GM21576 (cell line): ENCODE data around the gene WDR91.
"Not testable (repeated sequence)": the region's sequence is repeated elsewhere in the genome, so short reads cannot be mapped to it uniquely, and the experiment has no call there.

Experiments used
- ATAC-seq: cut with Tn5 transposase; IDR thresholded peaks from one replicate; pipeline ENCODE4 v1.9.1; 2021; ENCODE audit warnings: mild to moderate bottlenecking, moderate library complexity; ENCODE audit not compliant: unreplicated experiment

WDR91 gene

DNA sequence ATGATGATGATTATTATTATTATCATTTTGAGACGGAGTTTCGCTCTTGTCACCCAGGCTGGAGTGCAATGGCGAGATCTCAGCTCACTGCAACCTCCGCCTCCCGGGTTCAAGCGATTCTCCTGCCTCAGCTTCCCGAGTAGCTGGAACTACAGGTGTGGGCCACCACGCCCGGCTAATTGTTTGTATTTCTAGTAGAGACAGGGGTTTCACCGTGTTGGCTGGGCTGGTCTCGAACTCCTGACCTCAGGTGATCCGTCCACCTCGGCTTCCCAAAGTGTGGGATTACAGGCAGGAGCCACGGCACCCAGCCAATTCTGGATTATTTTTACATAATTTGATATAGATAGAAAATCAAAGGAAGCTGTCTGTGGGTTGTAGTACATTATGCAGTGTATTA, 22.8 kb upstream of the WDR91 start:
- ATAC-seq, result not testable (repeated sequence)

DNA sequence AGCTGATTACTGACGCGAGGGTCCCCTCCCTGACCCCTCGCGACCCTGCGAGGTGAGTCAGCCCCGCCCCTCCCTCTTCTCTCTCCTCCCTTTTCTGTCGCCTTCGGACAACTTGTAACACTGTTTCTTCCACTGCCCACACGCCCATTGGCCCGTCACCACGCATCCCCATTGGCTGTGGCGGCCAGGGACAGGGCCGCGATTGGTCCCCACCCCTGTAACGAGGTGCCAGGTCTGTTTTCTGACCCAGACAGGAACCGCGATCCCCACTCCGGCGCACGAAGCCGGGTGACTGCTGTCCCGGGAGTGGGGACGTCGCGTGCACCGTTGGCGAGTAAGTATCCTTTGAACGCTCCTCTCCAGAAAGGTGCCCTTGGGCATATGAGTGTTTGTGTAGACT, 22.2 kb upstream of the WDR91 start, which contains the start of gene STRA8:
Gene STRA8 (plus strand): TSS at position 269 of the 400 bp plus-strand sequence. CDS start 6,687 bp downstream, outside the sequence.
- no peak for ATAC-seq

DNA sequence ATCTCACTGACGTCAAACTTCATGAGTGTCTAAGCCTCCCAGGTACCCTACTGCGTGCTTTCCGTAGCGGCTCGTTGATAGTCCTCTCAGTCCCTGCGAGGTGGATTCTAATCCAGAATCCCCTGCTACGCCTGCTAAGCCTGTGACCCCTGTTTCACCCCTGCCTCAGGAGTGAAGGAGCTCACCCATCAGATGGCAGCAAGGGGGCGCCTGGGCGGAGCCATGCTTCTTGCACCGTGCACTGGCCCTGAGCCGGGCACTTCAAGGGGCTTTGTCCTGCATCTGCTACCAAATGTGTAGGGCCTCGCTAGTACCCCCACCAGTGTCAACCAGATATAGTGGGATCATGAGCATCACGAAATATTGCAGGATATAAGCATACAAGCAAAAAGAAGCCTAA, 21.4 kb upstream of the WDR91 start:
- ATAC-seq, result no peak

DNA sequence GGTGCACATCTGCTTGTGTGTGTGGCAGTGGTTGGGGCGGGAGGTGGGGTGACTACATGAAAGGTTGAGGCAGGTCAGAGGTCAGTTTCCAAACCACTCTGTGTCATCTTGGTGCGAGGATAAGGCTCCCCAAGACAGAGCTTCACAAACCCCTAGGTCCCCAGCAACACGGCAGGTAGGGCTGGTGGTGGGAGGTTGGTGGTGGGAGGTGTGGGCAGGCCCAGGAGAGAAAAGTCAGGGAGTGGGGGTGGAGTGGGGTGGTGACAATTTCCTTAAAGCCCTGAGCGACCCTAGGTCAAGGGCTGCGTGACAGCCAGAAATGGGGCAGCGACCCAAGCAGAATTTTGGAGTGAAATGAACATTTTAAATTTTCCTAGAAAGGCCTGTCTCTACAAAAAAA, 20.8 kb upstream of the WDR91 start:
- no peak for ATAC-seq

DNA sequence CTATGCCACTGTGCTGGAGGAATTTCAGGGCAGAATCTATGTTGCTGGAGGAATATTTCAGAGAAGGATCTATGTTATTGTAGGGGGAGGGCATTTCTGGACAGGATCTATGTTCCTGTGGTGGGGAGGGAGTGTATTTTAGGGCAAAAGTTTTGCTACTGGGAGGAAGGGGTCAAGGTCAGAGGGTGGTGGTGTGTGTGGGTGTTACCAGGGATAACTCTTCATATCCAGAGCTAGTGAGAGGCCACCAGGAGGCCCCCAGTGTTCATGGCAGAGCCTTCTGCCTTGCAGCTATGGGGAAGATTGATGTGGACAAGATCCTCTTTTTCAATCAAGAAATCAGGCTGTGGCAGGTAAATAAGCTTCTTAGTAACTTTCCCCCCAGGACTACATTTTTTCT, 20.4 kb upstream of the WDR91 start:
- no peak for ATAC-seq

DNA sequence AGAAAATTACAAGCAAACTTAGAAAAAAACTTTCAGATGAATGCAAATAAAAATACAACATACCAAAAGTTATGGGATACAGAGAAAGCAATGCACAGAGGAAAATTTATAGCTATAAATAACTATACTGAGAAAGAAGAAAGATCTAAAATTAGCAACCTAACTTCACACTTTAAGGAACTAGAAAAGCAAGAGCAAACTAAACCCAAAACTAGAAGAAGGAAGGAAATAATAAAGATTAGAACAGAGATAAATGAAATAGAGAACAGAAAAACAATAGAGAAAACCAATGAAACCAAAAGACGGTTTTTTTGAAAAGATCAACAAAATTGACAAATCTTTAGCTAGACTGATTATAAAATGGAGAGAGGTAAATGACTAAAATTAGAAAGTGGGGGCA, 12.7 kb upstream of the WDR91 start:
- ATAC-seq, result no peak

DNA sequence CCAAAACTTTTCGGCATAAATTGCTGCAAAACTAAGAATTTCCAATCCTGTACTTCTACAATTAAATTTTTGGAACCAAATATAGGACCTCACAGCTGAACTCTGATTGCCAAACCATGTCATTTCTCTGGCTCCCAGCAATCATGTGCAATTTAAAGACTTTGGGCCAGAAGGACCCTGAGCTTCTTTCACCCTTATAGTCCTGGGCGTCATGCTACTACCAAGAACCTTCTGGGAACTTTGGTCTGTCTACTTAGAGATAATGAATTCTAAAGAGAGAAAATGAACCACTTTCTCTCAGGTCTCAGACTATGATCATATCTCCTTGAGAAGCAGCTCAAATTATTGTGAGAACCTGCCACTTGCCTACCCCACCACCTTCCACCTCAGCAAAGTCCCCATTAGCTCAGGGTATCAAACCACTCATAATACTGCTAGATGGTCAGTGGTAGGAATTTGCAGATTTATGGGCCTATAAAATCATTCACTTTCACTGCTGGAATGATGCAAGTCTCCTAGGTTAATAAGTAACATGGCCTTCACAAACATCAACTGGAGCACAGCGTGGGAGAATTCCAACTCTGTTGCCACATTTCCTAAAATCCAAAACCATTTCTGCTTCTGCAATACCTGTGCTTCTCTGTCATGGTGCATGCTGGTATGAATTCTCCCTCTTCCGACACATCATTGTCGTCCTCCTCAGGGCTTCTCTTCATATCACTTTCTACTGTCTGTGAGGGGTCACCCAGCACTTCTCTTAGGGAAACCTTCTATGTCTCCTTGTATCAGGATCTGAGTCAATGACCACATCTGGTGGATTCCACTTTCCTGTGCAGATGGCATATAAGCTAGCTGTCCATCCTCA, 6.6 kb upstream of the WDR91 start:
- ATAC-seq, result no peak

DNA sequence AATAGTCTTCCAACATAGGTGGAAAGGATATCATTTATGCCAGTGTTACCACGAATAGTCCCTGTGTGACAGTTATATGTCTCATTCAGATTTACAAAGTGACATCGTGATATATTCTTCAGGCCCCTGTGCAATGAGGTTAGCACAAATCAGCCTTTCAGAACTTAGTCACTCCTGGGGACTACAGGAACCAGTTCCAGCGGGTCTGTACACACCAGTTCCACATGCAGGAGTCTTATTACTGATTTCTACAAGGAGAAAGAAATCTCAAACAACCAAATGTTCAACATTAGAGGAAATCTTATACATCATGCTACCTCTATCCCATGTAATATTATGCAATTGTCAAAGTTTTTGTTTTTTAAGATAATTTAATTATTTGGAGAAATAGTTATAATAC, 4.4 kb upstream of the WDR91 start:
- ATAC-seq, result no peak

DNA sequence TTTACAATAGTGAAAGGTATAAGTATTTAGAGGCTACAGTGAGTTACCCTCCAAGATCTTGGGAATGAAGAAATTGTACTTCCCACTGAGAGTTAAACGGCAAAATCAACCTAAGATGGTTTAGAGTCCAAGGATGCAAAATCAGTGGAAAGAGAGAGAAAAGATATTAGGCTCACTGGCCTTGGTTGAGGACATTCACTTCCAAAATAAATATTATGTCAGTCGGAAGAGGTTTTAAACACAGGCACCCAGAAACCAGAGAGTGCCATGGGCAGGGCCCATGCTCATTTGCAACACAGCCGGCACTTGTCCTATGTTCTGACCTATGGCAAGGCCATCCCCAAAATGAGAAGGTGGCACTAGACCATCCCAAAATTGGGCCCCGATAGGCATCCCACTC, 3.9 kb upstream of the WDR91 start:
- no peak for ATAC-seq

DNA sequence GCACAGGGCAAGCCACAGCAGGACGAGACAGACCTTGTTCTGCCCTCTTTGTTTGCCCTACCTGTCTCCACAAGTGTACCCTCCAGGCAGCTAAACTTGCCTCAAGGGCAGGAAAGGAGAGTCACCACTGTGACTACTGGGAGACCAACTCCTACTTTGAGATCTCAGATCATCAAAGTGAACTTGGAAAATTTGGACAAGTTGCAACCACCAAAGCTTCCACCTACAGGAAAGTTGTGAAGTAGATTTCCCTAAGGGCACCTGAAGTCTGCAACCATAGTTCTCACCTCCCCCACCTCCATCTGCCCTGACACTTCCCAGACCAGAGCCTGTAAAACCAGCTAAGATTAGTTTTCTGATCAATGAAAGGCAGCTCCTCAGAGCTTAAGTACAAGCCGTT, 2.5 kb upstream of the WDR91 start:
- ATAC-seq, result no peak

DNA sequence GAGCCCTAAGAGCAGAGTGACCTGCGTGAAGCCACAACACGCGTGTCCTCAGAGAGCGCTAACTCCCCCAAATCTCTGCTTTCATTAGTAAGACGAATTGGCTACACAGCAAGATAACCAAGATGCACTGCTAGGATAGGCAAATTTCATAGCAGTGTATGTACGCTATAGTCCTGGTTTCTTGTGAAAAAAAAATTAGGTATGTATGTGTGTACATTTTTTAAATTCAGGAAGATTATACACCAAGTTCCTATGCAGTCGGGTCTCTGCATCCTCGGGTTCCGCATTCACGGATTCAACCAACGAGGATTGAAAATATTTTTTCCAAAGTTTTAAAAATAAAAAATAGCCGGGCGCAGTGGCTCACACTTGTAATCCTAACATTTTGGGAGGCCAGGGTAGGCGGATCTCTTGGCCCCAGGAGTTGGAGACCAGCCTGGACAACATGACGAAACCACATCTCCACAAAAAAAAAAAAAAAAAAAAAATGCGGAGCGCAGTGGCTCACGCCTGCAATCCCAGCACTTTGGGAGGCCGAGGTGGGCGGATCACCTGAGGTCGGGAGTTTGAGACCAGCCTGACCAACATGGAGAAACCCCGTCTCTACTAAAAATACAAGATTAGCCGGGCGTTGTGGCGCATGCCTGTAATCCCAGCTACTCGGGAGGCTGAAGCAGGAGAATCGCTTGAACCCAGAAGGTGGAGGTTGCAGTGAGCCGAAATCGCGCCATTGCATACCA, 790 bp upstream of the WDR91 start:
- not testable (repeated sequence) for ATAC-seq

DNA sequence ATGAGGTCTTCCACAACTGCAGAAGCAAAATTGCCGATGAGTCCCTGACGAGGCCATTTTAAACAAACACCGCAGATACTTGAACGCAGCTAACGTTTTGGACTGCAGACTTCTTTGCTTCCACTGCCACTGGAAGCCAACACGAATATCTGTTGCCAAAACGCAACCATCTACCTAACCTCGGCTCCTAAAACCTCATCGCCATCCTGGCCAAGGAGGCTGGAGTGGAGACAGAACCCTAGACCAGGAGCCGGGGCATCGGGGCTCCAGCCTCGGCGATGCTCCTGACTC, 493 bp downstream of the WDR91 start:
- no peak for ATAC-seq

DNA sequence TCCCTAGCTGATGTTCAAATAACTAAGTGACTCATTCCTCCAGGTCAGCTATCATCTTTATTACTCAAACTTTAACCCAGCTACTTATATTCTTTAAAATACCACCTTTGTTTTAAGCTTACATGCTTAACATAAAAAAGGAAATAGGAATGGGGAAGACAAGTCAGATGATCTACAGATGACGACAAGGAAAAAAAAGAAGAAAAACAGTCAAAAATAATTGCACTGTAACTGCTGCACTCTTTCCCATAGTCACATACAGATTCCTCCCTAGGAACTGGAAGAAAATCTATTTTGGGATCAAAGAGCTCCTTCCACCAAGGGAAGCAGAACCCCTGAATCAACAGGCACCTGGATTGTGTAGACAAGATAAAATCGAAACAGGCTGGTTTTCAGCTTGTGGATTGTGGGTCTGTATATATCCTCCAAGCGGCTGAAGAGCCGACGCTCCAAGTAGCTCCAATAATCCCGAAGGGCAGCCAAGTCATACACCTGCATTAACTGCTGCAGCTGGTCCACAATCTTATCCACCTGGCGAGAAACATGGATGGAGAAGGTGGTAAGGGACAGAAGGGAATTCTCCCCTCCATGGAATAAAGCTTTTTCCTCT, 2.0 kb downstream of the WDR91 start:
- no peak for ATAC-seq

DNA sequence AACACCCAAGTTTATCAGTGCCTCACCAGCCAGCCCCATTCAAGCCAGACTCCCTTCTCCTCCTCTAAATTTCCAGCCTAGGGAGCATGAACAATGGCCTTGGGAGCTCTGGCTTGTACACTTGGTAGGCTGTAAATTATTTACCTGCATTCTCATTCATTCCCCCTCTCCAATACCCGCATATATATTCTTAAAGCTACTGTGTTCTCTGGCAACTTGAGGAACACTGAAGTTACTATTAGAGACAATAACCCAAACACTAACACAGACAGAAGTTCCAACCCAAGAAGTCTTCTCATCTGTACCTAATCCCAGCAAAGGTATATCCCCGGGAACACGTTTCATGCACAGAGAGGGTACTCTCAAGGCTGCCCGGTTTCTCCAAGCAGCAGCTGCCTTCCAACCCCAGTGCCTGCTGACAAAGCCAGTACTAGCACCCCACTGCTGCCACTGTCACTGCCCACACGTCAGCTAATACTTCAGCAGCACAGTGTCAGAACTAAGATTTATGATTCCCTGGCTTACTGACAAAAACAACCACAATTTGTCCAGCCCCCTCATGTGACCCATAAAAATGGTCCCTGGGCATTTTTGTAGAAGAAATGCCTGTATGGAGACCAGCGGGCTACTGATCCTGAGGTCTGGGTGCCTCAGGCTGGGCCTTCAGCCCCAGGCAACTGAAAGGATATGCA, 3.1 kb downstream of the WDR91 start:
- no peak for ATAC-seq

DNA sequence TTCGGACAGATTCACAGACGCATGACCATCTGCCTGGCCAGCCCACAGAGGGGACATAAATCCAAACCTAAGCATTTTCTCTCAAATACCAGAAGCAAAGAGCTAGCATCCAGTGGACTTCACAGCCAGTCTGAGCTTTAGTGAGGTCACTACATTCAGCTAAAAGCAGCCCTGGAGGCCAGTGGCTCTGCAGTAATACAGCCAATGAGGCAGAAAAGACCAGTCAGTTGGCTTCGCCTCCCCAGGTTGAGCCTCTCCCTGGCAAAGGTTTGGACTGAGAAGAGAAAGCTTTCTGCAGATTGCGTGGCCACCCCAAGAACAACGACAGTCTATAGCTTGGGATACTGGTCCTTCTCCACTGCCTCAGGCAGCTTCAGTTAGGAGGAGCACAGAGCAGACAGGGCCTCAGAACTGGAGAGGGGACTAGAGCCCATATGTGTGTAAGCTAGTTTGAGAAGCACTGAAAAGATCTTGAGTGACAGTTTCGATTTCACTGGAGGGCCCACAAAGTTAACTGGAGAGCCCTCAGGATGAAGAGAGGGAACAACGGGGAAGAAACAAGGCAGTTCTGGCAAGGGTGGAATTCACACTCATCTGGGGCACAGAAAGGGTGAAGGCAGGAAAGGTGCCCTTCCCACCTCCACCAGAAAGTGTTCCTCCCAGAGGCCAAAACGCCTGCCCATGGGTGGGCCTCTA, 3.8 kb downstream of the WDR91 start:
- ATAC-seq, result peak; percentile 22

DNA sequence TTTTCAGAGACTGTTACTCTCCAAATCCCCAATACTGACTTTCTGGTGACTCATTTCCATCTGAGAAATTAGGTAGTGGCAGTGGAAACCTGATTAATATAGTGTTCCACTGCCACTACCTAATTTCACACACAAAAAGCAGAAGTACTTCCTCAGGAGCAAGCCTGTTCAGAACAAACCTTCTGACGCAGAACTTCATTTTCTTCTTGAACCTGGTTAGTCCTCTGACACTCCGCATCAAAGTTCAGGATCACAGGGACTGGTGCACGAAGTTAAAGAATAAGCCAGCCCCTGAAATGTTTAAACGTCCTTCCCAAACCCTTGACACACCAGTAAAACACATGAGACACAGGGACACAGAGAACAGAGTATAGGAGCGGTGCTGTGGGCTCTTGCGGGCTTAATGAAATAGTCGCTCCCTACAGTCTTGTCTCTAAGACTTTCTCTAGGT, 4.4 kb downstream of the WDR91 start:
- ATAC-seq, result peak; percentile 33

DNA sequence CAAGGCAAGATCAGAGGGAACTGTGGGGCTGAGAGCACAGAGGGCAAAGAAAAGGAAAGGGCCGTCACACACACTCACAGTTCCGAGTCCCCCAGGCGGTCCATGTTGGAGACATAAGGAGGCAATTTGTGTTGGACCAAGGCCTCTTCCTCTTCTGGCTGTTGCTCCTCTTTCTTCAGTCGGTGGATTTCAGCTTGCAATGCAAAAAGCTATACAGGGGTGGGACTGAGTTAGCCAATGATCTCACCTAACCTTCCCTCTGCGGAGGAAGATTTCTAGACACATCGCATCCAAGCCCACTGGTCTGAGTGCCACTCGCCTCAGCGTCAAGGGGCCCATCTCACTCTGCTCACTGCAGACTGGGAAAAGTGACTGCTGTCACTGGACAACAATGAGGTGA, 5.5 kb downstream of the WDR91 start:
- no peak for ATAC-seq

DNA sequence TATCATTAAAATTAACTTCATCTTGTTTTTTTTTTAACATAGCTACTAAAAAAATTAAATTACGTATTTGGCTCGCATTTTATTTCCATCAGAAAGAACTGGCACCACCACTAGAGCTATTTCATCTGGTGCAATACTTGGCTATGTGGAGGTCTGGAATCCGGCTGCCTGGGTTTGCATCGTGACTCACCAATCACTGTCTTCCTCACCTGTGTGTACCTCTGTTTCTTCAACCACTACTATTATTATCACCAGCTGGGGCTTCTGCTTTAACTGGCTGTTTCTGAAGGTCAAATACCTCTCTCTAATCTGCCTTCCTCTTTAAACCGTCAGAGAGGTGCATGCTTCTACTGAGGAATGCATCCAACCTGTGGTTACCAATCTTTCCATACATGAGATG, 6.5 kb downstream of the WDR91 start:
- no peak for ATAC-seq

DNA sequence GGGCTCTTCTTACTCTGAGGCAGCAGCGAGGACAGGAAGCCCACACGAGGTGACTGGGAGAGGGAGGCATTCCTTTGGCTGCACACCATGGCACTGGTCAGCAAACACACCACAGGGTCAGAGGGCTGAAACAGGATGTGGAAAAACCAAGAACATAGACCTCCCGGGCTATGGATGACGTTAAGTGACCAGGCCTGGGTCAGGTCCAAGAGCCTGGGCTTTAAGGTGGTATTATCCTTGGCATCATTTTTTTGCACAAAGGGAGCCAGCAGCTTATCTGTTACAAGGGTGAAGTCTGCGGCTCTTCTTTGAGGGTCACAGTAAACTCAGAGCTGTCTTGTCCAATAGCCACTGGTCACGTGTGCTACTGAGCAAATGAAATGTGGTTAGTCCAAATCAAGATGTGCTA, 7.0 kb downstream of the WDR91 start:
- ATAC-seq, result no peak

DNA sequence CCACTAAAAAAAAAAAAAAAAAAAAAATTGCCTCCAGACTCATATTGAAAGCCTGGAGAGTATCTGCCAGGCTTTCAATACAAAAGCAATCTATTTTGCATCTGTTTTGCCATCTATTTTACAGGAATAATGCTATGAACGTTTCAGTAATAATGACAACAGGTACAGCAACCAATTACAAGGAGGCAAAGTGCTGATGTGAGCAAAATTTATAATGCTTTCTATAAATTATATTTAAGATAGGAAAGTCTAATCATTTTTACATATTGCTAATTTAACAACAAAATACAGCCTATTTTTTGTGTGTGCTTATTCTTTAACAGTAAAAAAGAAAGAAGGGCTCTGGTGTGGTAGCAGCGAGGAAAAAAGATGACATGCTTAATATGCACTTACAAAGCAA, 10.0 kb downstream of the WDR91 start:
- no peak for ATAC-seq

DNA sequence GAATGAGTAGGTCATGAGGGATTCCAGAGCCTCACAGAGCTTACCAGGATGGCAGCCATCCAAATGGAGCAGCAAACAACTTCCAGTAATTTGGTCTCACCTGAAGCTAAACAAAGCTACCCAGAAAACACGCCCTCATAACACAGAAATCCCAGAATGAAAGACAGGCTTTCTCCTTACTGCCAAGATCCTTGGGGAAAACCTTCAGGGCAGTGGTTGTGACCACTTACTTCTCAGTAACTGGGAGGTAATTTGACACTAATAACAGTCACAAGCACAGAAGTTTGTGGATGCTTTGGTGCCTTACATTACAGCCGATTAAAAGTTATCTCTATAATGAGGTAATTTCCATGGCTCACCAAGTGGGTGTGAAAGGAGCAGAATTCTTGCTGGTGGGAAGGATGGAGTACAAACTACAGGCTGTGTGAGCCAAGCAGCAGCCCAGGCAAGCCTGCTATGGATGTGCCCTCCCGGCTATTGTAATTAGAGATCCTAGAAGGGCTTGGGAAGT, 10.4 kb downstream of the WDR91 start:
- no peak for ATAC-seq
